ENCODE results near the gene CCT8.
"Not testable (repeated sequence)": the region's sequence is repeated elsewhere in the genome, so short reads cannot be mapped to it uniquely, and the experiment has no call there.

CCT8 gene

GRCh38 chr21:29077651-29078090 lies 4.2 kb upstream of the CCT8 start:
- Histone ChIP-seq H3K36me3 (ENCODE audit: control insufficient read depth, insufficient read depth, low read length) (no peaks in the 10 kb centered on the region), H3K27ac (ENCODE audit: low read depth, low read length) (no peak overlapping the region), H3K9me3 (ENCODE audit: control insufficient read depth, insufficient read depth, low read depth, low read length) (no peaks in the 10 kb centered on the region), H3K27me3 (ENCODE audit: control insufficient read depth, insufficient read depth, low read length) (no peaks in the 10 kb centered on the region), H3K9ac (ENCODE audit: low read length) (no peak overlapping the region), H3K4me3 (ENCODE audit: low read depth, low read length) (peak overlapping the region; percentile 26; the same call in 1 of the 2 replicates), H3K4me1 (ENCODE audit: control insufficient read depth, insufficient read depth, low read length) (no peaks in the 10 kb centered on the region)

- H3K4me3 ChIP-seq (ENCODE audit: low read depth, low read length): peak overlapping the region; percentile 43; the same call in 1 of the 2 replicates
- H3K4me1 ChIP-seq (ENCODE audit: control insufficient read depth, insufficient read depth, low read length); H3K27me3 ChIP-seq (ENCODE audit: control insufficient read depth, insufficient read depth, low read length); H3K36me3 ChIP-seq (ENCODE audit: control insufficient read depth, insufficient read depth, low read length); H3K27ac ChIP-seq (ENCODE audit: low read depth, low read length); H3K9me3 ChIP-seq (ENCODE audit: control insufficient read depth, insufficient read depth, low read depth, low read length); H3K9ac ChIP-seq (ENCODE audit: low read length): not testable (repeated sequence)
Observed at GRCh38 chr21:29076731-29077640, 3.5 kb upstream of the CCT8 start.

- H3K4me1 ChIP-seq (ENCODE audit: control insufficient read depth, insufficient read depth, low read length): peaks cover 8% of the 10 kb centered on the region
- no peaks in the 10 kb centered on the region for H3K9me3 ChIP-seq (ENCODE audit: control insufficient read depth, insufficient read depth, low read depth, low read length)
- H3K4me3 ChIP-seq (ENCODE audit: low read depth, low read length): no peak overlapping the region
- H3K27ac ChIP-seq (ENCODE audit: low read depth, low read length): no peak overlapping the region
- H3K27me3 ChIP-seq (ENCODE audit: control insufficient read depth, insufficient read depth, low read length): no peaks in the 10 kb centered on the region
- H3K9ac ChIP-seq (ENCODE audit: low read length): no peak overlapping the region
- H3K36me3 ChIP-seq (ENCODE audit: control insufficient read depth, insufficient read depth, low read length): 0 out of 2 replicates have a peak, but pooled peaks cover 3% of the 10 kb centered on the region
Observed at GRCh38 chr21:29075706-29076466, 2.4 kb upstream of the CCT8 start.

GRCh38 chr21:29074783-29075182 lies 1.3 kb upstream of the CCT8 start:
- Histone ChIP-seq H3K27ac (ENCODE audit: low read depth, low read length) (no peak overlapping the region), H3K27me3 (ENCODE audit: control insufficient read depth, insufficient read depth, low read length) (no peaks in the 10 kb centered on the region), H3K4me3 (ENCODE audit: low read depth, low read length) (no peak overlapping the region), H3K9me3 (ENCODE audit: control insufficient read depth, insufficient read depth, low read depth, low read length) (no peaks in the 10 kb centered on the region), H3K4me1 (ENCODE audit: control insufficient read depth, insufficient read depth, low read length) (peaks cover 8% of the 10 kb centered on the region), H3K9ac (ENCODE audit: low read length) (no peak overlapping the region), H3K36me3 (ENCODE audit: control insufficient read depth, insufficient read depth, low read length) (peaks cover 10% of the 10 kb centered on the region)

- Histone ChIP-seq H3K36me3 (ENCODE audit: control insufficient read depth, insufficient read depth, low read length) (peaks cover 18% of the 10 kb centered on the region), H3K4me3 (ENCODE audit: low read depth, low read length) (peak overlapping the region; percentile 94), H3K4me1 (ENCODE audit: control insufficient read depth, insufficient read depth, low read length) (peaks cover 8% of the 10 kb centered on the region), H3K9me3 (ENCODE audit: control insufficient read depth, insufficient read depth, low read depth, low read length) (no peaks in the 10 kb centered on the region), H3K27ac (ENCODE audit: low read depth, low read length) (peak overlapping the region; percentile 73), H3K9ac (ENCODE audit: low read length) (peak overlapping the region; percentile 100), H3K27me3 (ENCODE audit: control insufficient read depth, insufficient read depth, low read length) (no peaks in the 10 kb centered on the region)
Observed at GRCh38 chr21:29074007-29074376, 544 bp upstream of the CCT8 start.

GRCh38 chr21:29072873-29073221 lies 601 bp downstream of the CCT8 start:
- H3K4me1 ChIP-seq (ENCODE audit: control insufficient read depth, insufficient read depth, low read length): peaks cover 8% of the 10 kb centered on the region
- H3K36me3 ChIP-seq (ENCODE audit: control insufficient read depth, insufficient read depth, low read length): peaks cover 28% of the 10 kb centered on the region
- H3K27me3 ChIP-seq (ENCODE audit: control insufficient read depth, insufficient read depth, low read length): no peaks in the 10 kb centered on the region
- no peaks in the 10 kb centered on the region for H3K9me3 ChIP-seq (ENCODE audit: control insufficient read depth, insufficient read depth, low read depth, low read length)
- H3K4me3 ChIP-seq (ENCODE audit: low read depth, low read length): peak overlapping the region; percentile 94
- H3K27ac ChIP-seq (ENCODE audit: low read depth, low read length): peak overlapping the region; percentile 93
- H3K9ac ChIP-seq (ENCODE audit: low read length): peak overlapping the region; percentile 100

GRCh38 chr21:29064850-29065481 lies 8.5 kb downstream of the CCT8 start:
- Histone ChIP-seq H3K9ac (ENCODE audit: low read length) (no peak overlapping the region), H3K9me3 (ENCODE audit: control insufficient read depth, insufficient read depth, low read depth, low read length) (no peaks in the 10 kb centered on the region), H3K4me3 (ENCODE audit: low read depth, low read length) (no peak overlapping the region), H3K36me3 (ENCODE audit: control insufficient read depth, insufficient read depth, low read length) (peaks cover 98% of the 10 kb centered on the region), H3K27ac (ENCODE audit: low read depth, low read length) (no peak overlapping the region), H3K27me3 (ENCODE audit: control insufficient read depth, insufficient read depth, low read length) (no peaks in the 10 kb centered on the region), H3K4me1 (ENCODE audit: control insufficient read depth, insufficient read depth, low read length) (no peaks in the 10 kb centered on the region)

- no peak overlapping the region for H3K9ac ChIP-seq (ENCODE audit: low read length)
- H3K27me3 ChIP-seq (ENCODE audit: control insufficient read depth, insufficient read depth, low read length): no peaks in the 10 kb centered on the region
- H3K4me1 ChIP-seq (ENCODE audit: control insufficient read depth, insufficient read depth, low read length): no peaks in the 10 kb centered on the region
- H3K4me3 ChIP-seq (ENCODE audit: low read depth, low read length): no peak overlapping the region
- peaks cover 95% of the 10 kb centered on the region for H3K36me3 ChIP-seq (ENCODE audit: control insufficient read depth, insufficient read depth, low read length)
- H3K9me3 ChIP-seq (ENCODE audit: control insufficient read depth, insufficient read depth, low read depth, low read length): no peaks in the 10 kb centered on the region
- H3K27ac ChIP-seq (ENCODE audit: low read depth, low read length): no peak overlapping the region
Observed at GRCh38 chr21:29056538-29057050, 16.9 kb downstream of the CCT8 start.

- H3K27ac ChIP-seq (ENCODE audit: low read depth, low read length): no peak overlapping the region
- no peaks in the 10 kb centered on the region for H3K4me1 ChIP-seq (ENCODE audit: control insufficient read depth, insufficient read depth, low read length)
- no peak overlapping the region for H3K9ac ChIP-seq (ENCODE audit: low read length)
- H3K9me3 ChIP-seq (ENCODE audit: control insufficient read depth, insufficient read depth, low read depth, low read length): no peaks in the 10 kb centered on the region
- no peak overlapping the region for H3K4me3 ChIP-seq (ENCODE audit: low read depth, low read length)
- H3K27me3 ChIP-seq (ENCODE audit: control insufficient read depth, insufficient read depth, low read length): no peaks in the 10 kb centered on the region
- H3K36me3 ChIP-seq (ENCODE audit: control insufficient read depth, insufficient read depth, low read length): peaks cover 94% of the 10 kb centered on the region
Observed at GRCh38 chr21:29056005-29056404, 17.4 kb downstream of the CCT8 start.

- H3K27ac ChIP-seq (ENCODE audit: low read depth, low read length): no peak overlapping the region
- no peaks in the 10 kb centered on the region for H3K27me3 ChIP-seq (ENCODE audit: control insufficient read depth, insufficient read depth, low read length)
- no peaks in the 10 kb centered on the region for H3K9me3 ChIP-seq (ENCODE audit: control insufficient read depth, insufficient read depth, low read depth, low read length)
- H3K36me3 ChIP-seq (ENCODE audit: control insufficient read depth, insufficient read depth, low read length): peaks cover 94% of the 10 kb centered on the region
- H3K4me3 ChIP-seq (ENCODE audit: low read depth, low read length): no peak overlapping the region
- no peak overlapping the region for H3K9ac ChIP-seq (ENCODE audit: low read length)
- no peaks in the 10 kb centered on the region for H3K4me1 ChIP-seq (ENCODE audit: control insufficient read depth, insufficient read depth, low read length)
Observed at GRCh38 chr21:29055080-29055479, 18.4 kb downstream of the CCT8 start.

Data from HUES6 (cell line).